ENCODE data around the gene HNF1A. TPM values are rescaled to one million over a fixed set of nuclear protein-coding genes. Genes with fewer than 3 reads are reported as not detected.

HNF1A gene
- total and polyA plus RNA-seq, 2 of the 4 experiments (the other 2 are of a cell fraction), result under 0.01 TPM; not detected in 1

DNA sequence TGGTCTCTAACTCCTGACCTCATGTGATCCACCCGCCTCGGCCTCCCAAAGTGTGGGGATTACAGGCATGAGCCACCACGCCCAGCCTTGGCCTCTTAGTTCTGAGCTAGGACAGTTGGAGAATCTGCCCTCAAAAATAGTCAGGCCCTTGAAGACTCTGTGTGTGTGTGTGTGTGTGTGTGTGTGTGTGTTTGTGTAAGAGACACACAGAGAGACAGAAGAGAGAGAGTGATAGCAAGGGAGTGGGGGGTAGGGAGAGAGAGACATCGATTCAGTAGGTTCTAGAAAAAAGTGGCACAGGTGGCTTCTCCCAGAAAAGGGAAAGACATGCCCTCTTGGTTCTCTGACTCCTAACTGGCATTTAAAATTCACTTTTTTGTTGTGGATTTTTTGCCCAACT is 5.4 kb downstream of the HNF1A start:
- POLR2A ChIA-PET (ENCODE audit: unreplicated experiment), result no interaction called here

More for the DNA sequence above, 5.4 kb downstream of the HNF1A start:
- 67% methylated on average over 1 of the region's 4 CpGs; no CpG with 5 or more reads in 1 of the 2 experiments for WGBS, 2 experiments (ENCODE audit: extremely low coverage in 2 of 2, insufficient read length in 1 of 2)
- Histone ChIP-seq H3K4ac (ENCODE audit: low read depth, low read length) (no peak overlapping the region), H2AFZ (replicated peaks; ENCODE audit: low read length, poor library complexity) (no peak overlapping the region), H4K20me1 (ENCODE audit: insufficient read depth, low read length) (no peaks in the 10 kb centered on the region), H3K9me3 (ENCODE audit: control insufficient read depth, insufficient read depth, low read length) (no peaks in the 10 kb centered on the region; the same call in 1 of the 2 replicates), H3K56ac (ENCODE audit: extremely low read depth, insufficient read depth, low read length) (no peak overlapping the region), H3K23ac (ENCODE audit: low read depth, low read length) (no peak overlapping the region), H4K5ac (ENCODE audit: low read depth, low read length) (no peak overlapping the region), H2AK5ac (ENCODE audit: low read depth, low read length) (no peak overlapping the region), H4K8ac (ENCODE audit: low read depth in 2 of 2, low read length in 2 of 2) (no peak overlapping the region), H3K9me1 (ENCODE audit: insufficient read depth, low read length) (no peaks in the 10 kb centered on the region), H2AK9ac (replicated peaks; ENCODE audit: low read depth, low read length, poor library complexity) (no peak overlapping the region), H2BK20ac (ENCODE audit: low read depth, low read length) (no peak overlapping the region), H3K4me2 (ENCODE audit: low read depth, low read length) (no peak overlapping the region), H3K14ac (replicated peaks; ENCODE audit: low read depth, low read length) (no peak overlapping the region), H4K91ac (ENCODE audit: insufficient read depth, low read depth, low read length) (no peak overlapping the region), H3K27ac (ENCODE audit: insufficient read depth, low read length) (no peak overlapping the region), H3K9ac (ENCODE audit: low read depth, low read length) (no peak overlapping the region), H2BK15ac (ENCODE audit: low read depth, low read length) (no peak overlapping the region), H3K79me1 (ENCODE audit: low read depth in 1 of 2, low read length in 2 of 2) (no peaks in the 10 kb centered on the region), H3K36me3 (ENCODE audit: control insufficient read depth, insufficient read depth, low read length) (no peaks in the 10 kb centered on the region), H2BK5ac (ENCODE audit: low read depth, low read length, poor library complexity, severe bottlenecking) (no peak overlapping the region), H3K27me3 (ENCODE audit: control insufficient read depth, insufficient read depth, low read length) (peaks cover 13% of the 10 kb centered on the region), H2BK120ac (ENCODE audit: low read depth, low read length) (no peak overlapping the region), H3K4me1 (ENCODE audit: control insufficient read depth, insufficient read depth, low read length) (no peaks in the 10 kb centered on the region), H3K4me3 (ENCODE audit: insufficient read depth, low read depth, low read length) (no peak overlapping the region), H3K18ac (ENCODE audit: low read depth, low read length) (no peak overlapping the region)
- dilution Hi-C loops (cut with HindIII; ENCODE audit: low sequenced_read_pairs, unreplicated experiment) (no loop called here), intact Hi-C loops (cut with micrococcal nuclease) (no loop called here), in situ Hi-C loops (cut with MboI; ENCODE audit: low sequenced_read_pairs) (no loop called here)
- TF ChIP-seq FOS (IDR thresholded peaks at IDR 0.05; ENCODE audit: low read depth, low read length) (no peak), NFE2L2 (IDR thresholded peaks at IDR 0.05; ENCODE audit: low read depth, low read length) (no peak), POLR2A (IDR thresholded peaks at IDR 0.05; ENCODE audit: low read depth, low read length) (no peak), MAFK (IDR thresholded peaks at IDR 0.05; ENCODE audit: low read depth, low read length) (no peak), RAD21 (IDR thresholded peaks at IDR 0.05; ENCODE audit: low read length) (no peak), BHLHE40 (IDR thresholded peaks at IDR 0.05; ENCODE audit: low read depth, low read length) (no peak), RFX5 (IDR thresholded peaks at IDR 0.05; ENCODE audit: low read depth, low read length) (no peak), SMC3 (IDR thresholded peaks at IDR 0.05; ENCODE audit: low read depth, low read length) (no peak), CEBPB (IDR thresholded peaks at IDR 0.05; ENCODE audit: low read depth, low read length) (no peak), MXI1 (IDR thresholded peaks at IDR 0.05; ENCODE audit: borderline replicate concordance, low read depth, low read length) (no peak), RCOR1 (IDR thresholded peaks at IDR 0.05; ENCODE audit: insufficient replicate concordance, low read length) (no peak), MAZ (IDR thresholded peaks at IDR 0.05; ENCODE audit: borderline replicate concordance, low read depth, low read length) (no peak)
- TF ChIP-seq, protein P1, sequence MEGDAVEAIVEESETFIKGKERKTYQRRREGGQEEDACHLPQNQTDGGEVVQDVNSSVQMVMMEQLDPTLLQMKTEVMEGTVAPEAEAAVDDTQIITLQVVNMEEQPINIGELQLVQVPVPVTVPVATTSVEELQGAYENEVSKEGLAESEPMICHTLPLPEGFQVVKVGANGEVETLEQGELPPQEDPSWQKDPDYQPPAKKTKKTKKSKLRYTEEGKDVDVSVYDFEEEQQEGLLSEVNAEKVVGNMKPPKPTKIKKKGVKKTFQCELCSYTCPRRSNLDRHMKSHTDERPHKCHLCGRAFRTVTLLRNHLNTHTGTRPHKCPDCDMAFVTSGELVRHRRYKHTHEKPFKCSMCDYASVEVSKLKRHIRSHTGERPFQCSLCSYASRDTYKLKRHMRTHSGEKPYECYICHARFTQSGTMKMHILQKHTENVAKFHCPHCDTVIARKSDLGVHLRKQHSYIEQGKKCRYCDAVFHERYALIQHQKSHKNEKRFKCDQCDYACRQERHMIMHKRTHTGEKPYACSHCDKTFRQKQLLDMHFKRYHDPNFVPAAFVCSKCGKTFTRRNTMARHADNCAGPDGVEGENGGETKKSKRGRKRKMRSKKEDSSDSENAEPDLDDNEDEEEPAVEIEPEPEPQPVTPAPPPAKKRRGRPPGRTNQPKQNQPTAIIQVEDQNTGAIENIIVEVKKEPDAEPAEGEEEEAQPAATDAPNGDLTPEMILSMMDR (conservative IDR thresholded peaks at IDR 0.05; ENCODE audit: low read depth, low read length), result no peak
- TF ChIP-seq, protein P2, sequence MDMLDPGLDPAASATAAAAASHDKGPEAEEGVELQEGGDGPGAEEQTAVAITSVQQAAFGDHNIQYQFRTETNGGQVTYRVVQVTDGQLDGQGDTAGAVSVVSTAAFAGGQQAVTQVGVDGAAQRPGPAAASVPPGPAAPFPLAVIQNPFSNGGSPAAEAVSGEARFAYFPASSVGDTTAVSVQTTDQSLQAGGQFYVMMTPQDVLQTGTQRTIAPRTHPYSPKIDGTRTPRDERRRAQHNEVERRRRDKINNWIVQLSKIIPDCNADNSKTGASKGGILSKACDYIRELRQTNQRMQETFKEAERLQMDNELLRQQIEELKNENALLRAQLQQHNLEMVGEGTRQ (IDR thresholded peaks at IDR 0.05; ENCODE audit: low read depth, low read length), result no peak
- CTCF ChIA-PET, result interaction anchor here (1.6 kb wide), 1 partner anchor 12 kb away, joined by 5 read pairs; no protein-coding TSS in a partner anchor
- DNase-seq (no peak), ATAC-seq (ENCODE audit: low read depth) (no peak)
- no TSS peak for BruUV-seq (replicated peaks)

All from IMR-90 (cell line).